K562 (cell line): ENCODE data around the gene TAPBPL. TPM values are rescaled to one million over a fixed set of nuclear protein-coding genes. Genes with fewer than 3 reads are reported as not detected.

ENCODE experiments used
- HMG20A ChIP-seq: fragments of 450-650 bp; formaldehyde crosslinking; conservative IDR thresholded peaks from 2 replicates; pipeline ENCODE4 v1.4.0; 2020; ENCODE audit warnings: mild to moderate bottlenecking, mixed read lengths
- HMG20B ChIP-seq: fragments of 250-450 bp; sonication (Bioruptor Pico); IDR thresholded peaks from 2 replicates; pipeline ENCODE4 v1.5.0; 2021; ENCODE audit warnings: mild to moderate bottlenecking
- LCOR ChIP-seq: sonication (generic); formaldehyde crosslinking; IDR thresholded peaks from 2 replicates; pipeline ENCODE4 v1.8.0; 2022; ENCODE audit warnings: mild to moderate bottlenecking, missing genetic modification reagents
- NBN ChIP-seq: fragments of 450-650 bp; IDR thresholded peaks from 2 replicates; pipeline ENCODE4 v1.6.1; 2016; ENCODE audit warnings: low read depth, mild to moderate bottlenecking
- NCOA2 ChIP-seq, 2 experiments: fragments of 450-650 bp; IDR thresholded peaks; 2 replicates each; pipeline ENCODE4 v1.6.1; 2018; ENCODE audit warnings: mild to moderate bottlenecking in 2 of 2, moderate library complexity in 1 of 2; ENCODE audit not compliant: partially characterized antibody in 2 of 2
- NFE2 ChIP-seq: IDR thresholded peaks from 2 replicates; pipeline ENCODE4 v1.6.1; 2014; ENCODE audit warnings: antibody characterized with exemption, low read depth
- NUFIP1 ChIP-seq: fragments of 450-650 bp; IDR thresholded peaks from 2 replicates; pipeline ENCODE4 v1.6.1; 2018; ENCODE audit not compliant: partially characterized antibody
- RB1 ChIP-seq: fragments of 450-650 bp; IDR thresholded peaks from 2 replicates; pipeline ENCODE4 v1.6.1; 2017; ENCODE audit warnings: low read depth, mild to moderate bottlenecking
- RBM25 ChIP-seq: fragments of 200-400 bp; formaldehyde crosslinking; IDR thresholded peaks from 2 replicates; pipeline ENCODE4 v1.6.1; 2018; ENCODE audit warnings: low read length, low read depth, moderate library complexity; ENCODE audit not compliant: severe bottlenecking
- RHOXF2B ChIP-seq: fragments of 250-450 bp; sonication (Bioruptor Pico); conservative IDR thresholded peaks from 2 replicates; pipeline ENCODE4 v1.5.1; 2021
- SMAD1 ChIP-seq: fragments of 150-350 bp; IDR thresholded peaks from 2 replicates; pipeline ENCODE4 v1.6.1; 2014; ENCODE audit warnings: low read length, low read depth; ENCODE audit not compliant: partially characterized antibody
- SOX6 ChIP-seq: fragments of 450-650 bp; IDR thresholded peaks from 2 replicates; pipeline ENCODE4 v1.6.1; 2014; ENCODE audit warnings: mild to moderate bottlenecking
- TCFL5 ChIP-seq: fragments of 250-450 bp; sonication (Bioruptor Pico); conservative IDR thresholded peaks from 2 replicates; pipeline ENCODE4 v1.6.1; 2021; ENCODE audit warnings: mild to moderate bottlenecking, moderate library complexity, matching md5 sums
- U2AF2 ChIP-seq: fragments of 200-400 bp; formaldehyde crosslinking; optimal IDR thresholded peaks from 2 replicates; pipeline ENCODE3; 2017; ENCODE audit warnings: low read depth, mild to moderate bottlenecking, low read length
- ZNF175 ChIP-seq: fragments of 200-800 bp; sonication (Bioruptor generic); IDR thresholded peaks from 2 replicates; pipeline ENCODE4 v1.6.1; 2016; ENCODE audit warnings: low read depth, mild to moderate bottlenecking, missing genetic modification characterization, missing compliant biosample characterization
- polyA plus RNA-seq, 8 experiments: library from polyadenylated mRNA; depleted of rRNA in 4 of 8; stranded (reverse) in 5 of 8; unstranded in 3 of 8; fragments of >200 nt; fragmentation: Nextera tagmentation in 2 of 8; fragmentation: Illumina TruSeq in 1 of 8; extraction: Ambion mirVana in 2 of 8; extraction: Trizol in 1 of 8; gene quantifications; 2 replicates each; pipeline versions ENCODE4 v1.2.1 to v1.2.3, GENCODE V29; 2011 to 2014; ENCODE audit warnings: inconsistent platforms in 1 of 8, missing spikeins in 1 of 8
- total RNA-seq, 7 experiments: library from RNA; depleted of rRNA in 6 of 7; stranded (reverse); fragments of >200 nt in 6 of 7; fragmentation: Illumina TruSeq in 2 of 7; extraction: Trizol in 2 of 7; gene quantifications; 2 replicates each; pipeline versions ENCODE4 v1.2.1 to v1.2.3, GENCODE V29; 2011 to 2021; ENCODE audit warnings: low replicate concordance in 1 of 7
- TF ChIP-seq, protein P1 (sequence below): sonication (generic); formaldehyde crosslinking; IDR thresholded peaks from 2 replicates; pipeline ENCODE4 v1.8.0; 2022; ENCODE audit warnings: mild to moderate bottlenecking, low read depth, missing genetic modification reagents
- TF ChIP-seq, protein P2 (sequence below): fragments of 250-450 bp; sonication (Bioruptor Pico); IDR thresholded peaks from 2 replicates; pipeline ENCODE4 v1.4.0; 2020; ENCODE audit warnings: mild to moderate bottlenecking, moderate library complexity
- TF ChIP-seq, protein P3 (sequence below): fragments of 250-450 bp; sonication (Bioruptor Pico); IDR thresholded peaks from 2 replicates; pipeline ENCODE4 v1.4.0; 2020

TAPBPL gene
- total and polyA plus RNA-seq, 9 of the 15 experiments (the other 6 are each of a cell fraction or from before 2014, with no cell fraction given) = 0.29 to 1.6 (median 0.45) TPM

DNA sequence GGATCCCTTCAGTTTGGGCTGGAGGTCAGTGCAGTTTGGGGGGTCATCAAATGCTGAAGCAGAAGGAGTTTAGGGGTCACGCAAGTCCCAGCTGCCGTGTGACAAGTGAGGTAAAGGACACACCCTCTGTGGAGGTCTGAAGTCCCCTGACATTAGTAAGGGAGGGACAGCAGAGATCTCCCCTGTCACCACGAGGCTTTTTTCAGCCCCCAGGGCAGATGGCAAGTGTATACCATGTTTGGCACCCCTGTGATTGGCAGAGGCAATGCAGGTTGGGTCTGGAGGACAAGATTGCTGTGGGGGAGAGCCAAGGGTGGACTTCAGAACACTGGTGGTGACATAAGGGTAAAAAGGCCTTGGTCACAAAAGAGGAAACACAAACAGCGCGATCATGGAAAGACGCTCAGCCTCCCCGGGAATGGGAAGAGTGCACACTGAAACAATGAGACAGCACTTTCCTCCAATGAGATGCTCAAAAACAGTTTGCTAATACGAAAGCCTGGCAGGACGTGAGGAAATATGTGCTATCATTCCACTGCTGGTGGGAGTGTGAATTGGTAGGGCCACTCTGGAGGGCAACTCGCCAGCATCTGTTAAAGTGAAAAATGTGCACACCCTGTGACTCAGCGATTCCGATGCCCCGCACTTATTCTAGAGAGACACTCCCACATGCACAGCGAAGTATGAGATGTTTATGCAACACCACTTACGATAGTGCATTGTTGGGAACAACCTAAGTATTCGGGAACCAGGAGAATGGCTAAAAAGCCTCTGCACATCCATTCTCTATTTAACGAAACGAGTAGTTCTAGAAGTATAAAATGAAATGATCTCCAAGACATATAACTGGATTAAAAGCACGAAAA is 21.5 kb upstream of the TAPBPL start (continued):
- TF ChIP-seq, protein P1, sequence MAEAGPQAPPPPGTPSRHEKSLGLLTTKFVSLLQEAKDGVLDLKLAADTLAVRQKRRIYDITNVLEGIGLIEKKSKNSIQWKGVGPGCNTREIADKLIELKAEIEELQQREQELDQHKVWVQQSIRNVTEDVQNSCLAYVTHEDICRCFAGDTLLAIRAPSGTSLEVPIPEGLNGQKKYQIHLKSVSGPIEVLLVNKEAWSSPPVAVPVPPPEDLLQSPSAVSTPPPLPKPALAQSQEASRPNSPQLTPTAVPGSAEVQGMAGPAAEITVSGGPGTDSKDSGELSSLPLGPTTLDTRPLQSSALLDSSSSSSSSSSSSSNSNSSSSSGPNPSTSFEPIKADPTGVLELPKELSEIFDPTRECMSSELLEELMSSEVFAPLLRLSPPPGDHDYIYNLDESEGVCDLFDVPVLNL = no peak
- no peak for TF ChIP-seq RHOXF2B (CRISPR knock-in tag)
- no peak for TF ChIP-seq HMG20A (CRISPR knock-in tag)
- peak; percentile 97 for TF ChIP-seq NFE2
- no peak for TF ChIP-seq RBM25
- TF ChIP-seq NUFIP1 = no peak
- peak; percentile 48; the same call in 1 of the 2 replicates for TF ChIP-seq NBN
- TF ChIP-seq, protein P2, sequence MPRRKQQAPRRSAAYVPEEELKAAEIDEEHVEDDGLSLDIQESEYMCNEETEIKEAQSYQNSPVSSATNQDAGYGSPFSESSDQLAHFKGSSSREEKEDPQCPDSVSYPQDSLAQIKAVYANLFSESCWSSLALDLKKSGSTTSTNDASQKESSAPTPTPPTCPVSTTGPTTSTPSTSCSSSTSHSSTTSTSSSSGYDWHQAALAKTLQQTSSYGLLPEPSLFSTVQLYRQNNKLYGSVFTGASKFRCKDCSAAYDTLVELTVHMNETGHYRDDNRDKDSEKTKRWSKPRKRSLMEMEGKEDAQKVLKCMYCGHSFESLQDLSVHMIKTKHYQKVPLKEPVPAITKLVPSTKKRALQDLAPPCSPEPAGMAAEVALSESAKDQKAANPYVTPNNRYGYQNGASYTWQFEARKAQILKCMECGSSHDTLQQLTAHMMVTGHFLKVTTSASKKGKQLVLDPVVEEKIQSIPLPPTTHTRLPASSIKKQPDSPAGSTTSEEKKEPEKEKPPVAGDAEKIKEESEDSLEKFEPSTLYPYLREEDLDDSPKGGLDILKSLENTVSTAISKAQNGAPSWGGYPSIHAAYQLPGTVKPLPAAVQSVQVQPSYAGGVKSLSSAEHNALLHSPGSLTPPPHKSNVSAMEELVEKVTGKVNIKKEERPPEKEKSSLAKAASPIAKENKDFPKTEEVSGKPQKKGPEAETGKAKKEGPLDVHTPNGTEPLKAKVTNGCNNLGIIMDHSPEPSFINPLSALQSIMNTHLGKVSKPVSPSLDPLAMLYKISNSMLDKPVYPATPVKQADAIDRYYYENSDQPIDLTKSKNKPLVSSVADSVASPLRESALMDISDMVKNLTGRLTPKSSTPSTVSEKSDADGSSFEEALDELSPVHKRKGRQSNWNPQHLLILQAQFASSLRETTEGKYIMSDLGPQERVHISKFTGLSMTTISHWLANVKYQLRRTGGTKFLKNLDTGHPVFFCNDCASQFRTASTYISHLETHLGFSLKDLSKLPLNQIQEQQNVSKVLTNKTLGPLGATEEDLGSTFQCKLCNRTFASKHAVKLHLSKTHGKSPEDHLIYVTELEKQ = no peak
- no peak for TF ChIP-seq U2AF2
- no peak for TF ChIP-seq ZNF175 (CRISPR knock-in tag)
- no peak for TF ChIP-seq TCFL5 (CRISPR knock-in tag)
- TF ChIP-seq HMG20B (CRISPR knock-in tag) = no peak
- TF ChIP-seq NCOA2 (IDR thresholded peaks at IDR 0.05; ENCODE audit: partially characterized antibody in 2 of 2) = no peak
- no peak for TF ChIP-seq LCOR (CRISPR knock-in tag)
- TF ChIP-seq RB1 = no peak
- no peak for TF ChIP-seq SMAD1
- TF ChIP-seq, protein P3, sequence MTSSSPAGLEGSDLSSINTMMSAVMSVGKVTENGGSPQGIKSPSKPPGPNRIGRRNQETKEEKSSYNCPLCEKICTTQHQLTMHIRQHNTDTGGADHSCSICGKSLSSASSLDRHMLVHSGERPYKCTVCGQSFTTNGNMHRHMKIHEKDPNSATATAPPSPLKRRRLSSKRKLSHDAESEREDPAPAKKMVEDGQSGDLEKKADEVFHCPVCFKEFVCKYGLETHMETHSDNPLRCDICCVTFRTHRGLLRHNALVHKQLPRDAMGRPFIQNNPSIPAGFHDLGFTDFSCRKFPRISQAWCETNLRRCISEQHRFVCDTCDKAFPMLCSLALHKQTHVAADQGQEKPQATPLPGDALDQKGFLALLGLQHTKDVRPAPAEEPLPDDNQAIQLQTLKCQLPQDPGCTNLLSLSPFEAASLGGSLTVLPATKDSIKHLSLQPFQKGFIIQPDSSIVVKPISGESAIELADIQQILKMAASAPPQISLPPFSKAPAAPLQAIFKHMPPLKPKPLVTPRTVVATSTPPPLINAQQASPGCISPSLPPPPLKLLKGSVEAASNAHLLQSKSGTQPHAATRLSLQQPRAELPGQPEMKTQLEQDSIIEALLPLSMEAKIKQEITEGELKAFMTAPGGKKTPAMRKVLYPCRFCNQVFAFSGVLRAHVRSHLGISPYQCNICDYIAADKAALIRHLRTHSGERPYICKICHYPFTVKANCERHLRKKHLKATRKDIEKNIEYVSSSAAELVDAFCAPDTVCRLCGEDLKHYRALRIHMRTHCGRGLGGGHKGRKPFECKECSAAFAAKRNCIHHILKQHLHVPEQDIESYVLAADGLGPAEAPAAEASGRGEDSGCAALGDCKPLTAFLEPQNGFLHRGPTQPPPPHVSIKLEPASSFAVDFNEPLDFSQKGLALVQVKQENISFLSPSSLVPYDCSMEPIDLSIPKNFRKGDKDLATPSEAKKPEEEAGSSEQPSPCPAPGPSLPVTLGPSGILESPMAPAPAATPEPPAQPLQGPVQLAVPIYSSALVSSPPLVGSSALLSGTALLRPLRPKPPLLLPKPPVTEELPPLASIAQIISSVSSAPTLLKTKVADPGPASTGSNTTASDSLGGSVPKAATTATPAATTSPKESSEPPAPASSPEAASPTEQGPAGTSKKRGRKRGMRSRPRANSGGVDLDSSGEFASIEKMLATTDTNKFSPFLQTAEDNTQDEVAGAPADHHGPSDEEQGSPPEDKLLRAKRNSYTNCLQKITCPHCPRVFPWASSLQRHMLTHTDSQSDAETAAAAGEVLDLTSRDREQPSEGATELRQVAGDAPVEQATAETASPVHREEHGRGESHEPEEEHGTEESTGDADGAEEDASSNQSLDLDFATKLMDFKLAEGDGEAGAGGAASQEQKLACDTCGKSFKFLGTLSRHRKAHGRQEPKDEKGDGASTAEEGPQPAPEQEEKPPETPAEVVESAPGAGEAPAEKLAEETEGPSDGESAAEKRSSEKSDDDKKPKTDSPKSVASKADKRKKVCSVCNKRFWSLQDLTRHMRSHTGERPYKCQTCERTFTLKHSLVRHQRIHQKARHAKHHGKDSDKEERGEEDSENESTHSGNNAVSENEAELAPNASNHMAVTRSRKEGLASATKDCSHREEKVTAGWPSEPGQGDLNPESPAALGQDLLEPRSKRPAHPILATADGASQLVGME (CRISPR knock-in tag) = no peak
- TF ChIP-seq SOX6 = peak; percentile 73
